OCI-LY1 (cell line): ENCODE data around the gene BMP8A.
"Not testable (repeated sequence)": the region's sequence is repeated elsewhere in the genome, so short reads cannot be mapped to it uniquely, and the experiment has no call there.

Source experiments
- CTCF ChIP-seq: fragments of 200-600 bp; sonication (generic), shearing (Covaris generic); IDR thresholded peaks from 2 replicates; pipeline ENCODE4 v1.5.1; 2017; ENCODE audit warnings: mild to moderate bottlenecking, antibody characterized with exemption, low read length, moderate library complexity, mixed read lengths
- EZH2 ChIP-seq: fragments of 200-600 bp; sonication (generic), shearing (Covaris generic); IDR thresholded peaks from 2 replicates; pipeline ENCODE4 v1.8.0; 2017; ENCODE audit warnings: borderline replicate concordance, mixed run types, mild to moderate bottlenecking, antibody characterized with exemption, low read length, moderate library complexity, mixed read lengths

- not testable (repeated sequence) for TF ChIP-seq CTCF, EZH2
Observed at GRCh38 chr1:39519376-39519775, 27.9 kb downstream of the BMP8A start.
